Mononuclear cell (primary cell): Measurements from ENCODE around the gene LRRC27. TPM values are rescaled to one million over a fixed set of nuclear protein-coding genes. Genes with fewer than 3 reads are reported as not detected.

Experiments used
- H3K27me3 ChIP-seq: 2 replicates; pipeline ENCODE4 v1.6.0; 2011; ENCODE audit warnings: low read length, control low read depth; ENCODE audit not compliant: insufficient read depth
- H3K4me1 ChIP-seq: 2 replicates; pipeline ENCODE4 v1.5.1; 2011; ENCODE audit warnings: mild to moderate bottlenecking, low read length, control low read depth; ENCODE audit not compliant: insufficient read depth
- H3K4me3 ChIP-seq: 2 replicates; pipeline ENCODE4 v1.5.1; 2011; ENCODE audit warnings: mild to moderate bottlenecking, low read length, moderate library complexity
- H3K9me3 ChIP-seq: 2 replicates; pipeline ENCODE4 v1.5.1; 2011; ENCODE audit warnings: low read depth, mild to moderate bottlenecking, control low read depth, low read length
- total RNA-seq: library from RNA; depleted of rRNA; stranded (reverse); fragments of >200 nt; gene quantifications from one replicate; pipeline ENCODE4 v1.2.3, GENCODE V29; 2012

Gene LRRC27
- total RNA-seq, 1 donor, result 1.4 TPM

- no peaks in the 10 kb centered on the region for H3K9me3 ChIP-seq
- H3K4me1 ChIP-seq, result peaks cover 62% of the 10 kb centered on the region
- H3K4me3 ChIP-seq, result peak overlapping the region; percentile 39
- H3K27me3 ChIP-seq, result no peaks in the 10 kb centered on the region
These were observed 64.6 kb downstream of the LRRC27 start for GRCh38 chr10:132396494-132397035.

DNA sequence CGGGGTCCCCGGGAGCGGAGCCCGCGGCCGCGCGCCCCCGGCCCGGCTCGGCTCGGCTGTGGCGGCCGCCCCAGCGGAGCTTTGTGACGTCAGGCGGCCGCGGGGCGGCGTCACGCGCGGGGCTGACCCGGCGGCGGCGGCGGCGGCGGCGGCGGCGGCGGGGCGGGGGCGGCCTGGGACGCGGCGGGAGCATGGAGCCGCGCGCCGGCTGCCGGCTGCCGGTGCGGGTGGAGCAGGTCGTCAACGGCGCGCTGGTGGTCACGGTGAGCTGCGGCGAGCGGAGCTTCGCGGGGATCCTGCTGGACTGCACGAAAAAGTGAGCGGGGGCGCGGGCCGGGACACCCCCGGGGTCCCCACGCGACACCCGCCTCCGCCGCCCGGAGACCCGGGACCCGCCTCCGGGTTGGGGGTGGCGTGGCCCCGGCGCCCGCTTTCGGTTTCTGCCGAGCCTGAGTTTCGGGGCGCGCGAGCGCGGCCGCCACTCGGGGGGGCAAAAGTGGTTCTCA, 65.1 kb downstream of the LRRC27 start, which contains the start of gene PWWP2B:
Gene PWWP2B, plus strand, starts transcription at position 165 of the 506 bp plus-strand sequence. Its CDS starts 27 bp downstream, at position 192.
- Histone ChIP-seq H3K4me3 (peak within 1 kb of the TSS; percentile 54), H3K4me1 (peaks cover 68% of the 10 kb centered on the region), H3K27me3 (no peaks in the 10 kb centered on the region)

DNA sequence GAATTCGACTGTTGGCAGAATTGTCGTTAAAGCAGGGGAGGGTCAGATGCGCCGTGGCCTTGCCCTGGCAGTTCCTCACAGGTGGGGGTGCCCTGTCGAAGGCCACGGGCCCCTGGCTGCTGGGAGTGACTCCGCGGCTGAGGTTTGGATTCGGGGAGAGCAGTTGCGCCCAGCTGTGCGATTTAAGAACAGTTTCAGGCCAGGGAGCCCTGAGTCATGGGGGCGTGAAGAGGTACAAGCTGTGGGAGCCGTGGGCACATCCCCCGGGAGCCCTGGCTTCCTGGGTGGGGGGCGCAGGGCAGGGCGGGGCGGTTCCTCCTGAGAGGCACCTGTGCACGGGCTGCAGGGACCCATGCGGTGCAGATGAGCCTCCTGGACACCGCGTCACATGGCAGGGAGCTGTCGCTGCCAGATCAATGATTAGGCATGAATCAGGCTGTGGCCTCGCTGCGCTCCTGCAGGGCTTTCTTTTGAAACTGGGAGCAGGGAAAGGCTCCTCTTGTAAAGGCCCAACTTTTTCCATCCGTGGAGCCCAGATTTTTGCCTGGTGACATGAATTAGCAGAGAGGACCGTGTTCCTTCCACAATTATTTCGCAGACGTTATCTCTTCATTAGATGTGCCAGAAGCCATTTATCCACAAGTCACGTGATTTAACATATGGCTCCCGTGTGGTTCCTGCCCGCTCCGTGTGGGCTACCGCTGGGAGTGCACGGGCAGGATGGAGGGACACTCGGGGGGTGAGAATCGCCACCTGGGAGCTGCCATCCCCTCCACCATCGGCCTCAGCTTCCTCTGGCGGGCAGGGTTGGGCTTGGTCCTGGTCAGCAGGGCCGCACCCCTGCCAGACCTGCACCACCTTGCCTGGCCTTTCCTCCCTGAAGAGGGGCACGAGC, 65.9 kb downstream of the LRRC27 start:
- peaks cover 70% of the 10 kb centered on the region for H3K4me1 ChIP-seq
- no peaks in the 10 kb centered on the region for H3K27me3 ChIP-seq
- H3K9me3 ChIP-seq, result no peaks in the 10 kb centered on the region
- H3K4me3 ChIP-seq, result peak overlapping the region; percentile 54

More for the DNA sequence above, 65.1 kb downstream of the LRRC27 start, which contains the start of gene PWWP2B:
- no peaks in the 10 kb centered on the region for H3K9me3 ChIP-seq

GRCh38 chr10:132398566-132398991, 66.6 kb downstream of the LRRC27 start:
- Histone ChIP-seq H3K4me1 (peaks cover 70% of the 10 kb centered on the region), H3K4me3 (no peak overlapping the region), H3K27me3 (no peaks in the 10 kb centered on the region), H3K9me3 (no peaks in the 10 kb centered on the region)

DNA sequence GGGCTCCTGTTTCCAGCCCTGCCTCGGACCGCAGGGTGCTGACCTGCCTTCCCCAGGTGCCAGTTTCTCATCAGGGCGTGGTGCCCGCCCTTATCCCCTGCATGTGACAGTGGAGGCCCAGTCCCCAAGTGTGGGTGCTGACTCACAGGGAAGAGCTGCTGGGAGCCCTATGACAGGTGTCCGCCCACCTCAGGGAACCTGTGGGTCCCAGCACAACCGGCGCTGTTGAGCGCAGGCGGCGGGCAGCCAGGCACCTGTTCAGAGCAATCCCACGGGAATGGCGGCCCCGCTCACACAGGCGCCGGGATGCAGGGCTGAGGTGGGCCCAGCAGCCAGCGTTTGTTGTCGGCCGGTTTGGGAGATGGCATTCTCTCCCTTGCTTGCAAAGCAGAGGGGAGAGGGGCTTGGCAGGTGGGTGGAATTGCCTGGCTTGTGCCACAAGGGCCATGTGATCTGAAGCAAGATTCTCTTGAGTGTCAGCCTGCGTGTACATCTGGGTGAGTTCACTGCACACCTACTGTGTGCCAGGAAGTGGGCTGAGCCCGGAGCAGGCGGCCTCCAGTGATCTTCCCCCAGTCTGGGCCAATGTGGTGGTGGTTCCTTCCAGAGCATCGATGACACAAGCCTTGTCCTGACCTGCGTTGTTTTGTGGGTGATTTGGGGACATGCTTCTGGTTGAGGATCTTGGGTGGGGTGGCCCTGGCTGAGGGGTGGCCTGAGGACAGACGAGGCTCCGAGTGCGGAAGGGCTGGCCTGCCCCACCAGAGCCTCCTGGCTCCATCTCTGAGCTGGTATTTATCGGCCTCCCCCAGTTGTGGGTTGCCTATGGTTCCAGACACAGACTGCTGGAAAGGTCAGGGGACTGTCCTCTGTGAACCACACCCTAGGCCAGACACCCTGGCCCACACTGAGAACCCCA, 67.4 kb downstream of the LRRC27 start:
- Histone ChIP-seq H3K4me3 (no peak overlapping the region), H3K4me1 (peaks cover 67% of the 10 kb centered on the region), H3K9me3 (no peaks in the 10 kb centered on the region), H3K27me3 (no peaks in the 10 kb centered on the region)

DNA sequence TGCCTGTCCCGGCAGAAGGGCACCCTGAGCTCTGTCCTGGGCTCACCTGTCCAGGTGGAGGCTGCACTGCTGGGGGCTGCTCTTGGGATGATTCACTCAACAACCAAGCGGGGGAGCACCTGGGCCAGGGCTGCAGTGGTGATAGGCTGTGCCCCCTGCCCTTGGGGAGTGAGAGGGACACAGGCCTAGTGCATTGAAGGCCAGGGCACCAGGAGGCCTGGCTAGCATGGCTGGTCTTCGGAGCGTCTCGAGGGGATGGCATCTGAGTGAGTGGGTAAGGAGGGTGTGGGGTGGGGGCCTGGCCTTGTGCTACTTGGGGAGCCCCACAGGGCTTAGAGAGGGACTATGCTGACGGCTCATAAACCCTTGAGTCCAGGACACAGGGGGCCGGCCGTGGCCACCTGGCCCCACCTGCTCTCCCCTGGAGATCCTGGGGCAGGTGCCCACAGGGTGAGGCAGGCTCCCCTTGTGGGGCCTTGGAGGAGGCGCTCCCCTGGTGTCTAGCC, 68.1 kb downstream of the LRRC27 start:
- Histone ChIP-seq H3K4me1 (peaks cover 59% of the 10 kb centered on the region), H3K4me3 (no peak overlapping the region), H3K9me3 (no peaks in the 10 kb centered on the region), H3K27me3 (no peaks in the 10 kb centered on the region)

- Histone ChIP-seq H3K27me3 (no peaks in the 10 kb centered on the region), H3K9me3 (no peaks in the 10 kb centered on the region), H3K4me3 (no peak overlapping the region), H3K4me1 (peaks cover 54% of the 10 kb centered on the region)
These were observed 68.7 kb downstream of the LRRC27 start for GRCh38 chr10:132400547-132401151.

DNA sequence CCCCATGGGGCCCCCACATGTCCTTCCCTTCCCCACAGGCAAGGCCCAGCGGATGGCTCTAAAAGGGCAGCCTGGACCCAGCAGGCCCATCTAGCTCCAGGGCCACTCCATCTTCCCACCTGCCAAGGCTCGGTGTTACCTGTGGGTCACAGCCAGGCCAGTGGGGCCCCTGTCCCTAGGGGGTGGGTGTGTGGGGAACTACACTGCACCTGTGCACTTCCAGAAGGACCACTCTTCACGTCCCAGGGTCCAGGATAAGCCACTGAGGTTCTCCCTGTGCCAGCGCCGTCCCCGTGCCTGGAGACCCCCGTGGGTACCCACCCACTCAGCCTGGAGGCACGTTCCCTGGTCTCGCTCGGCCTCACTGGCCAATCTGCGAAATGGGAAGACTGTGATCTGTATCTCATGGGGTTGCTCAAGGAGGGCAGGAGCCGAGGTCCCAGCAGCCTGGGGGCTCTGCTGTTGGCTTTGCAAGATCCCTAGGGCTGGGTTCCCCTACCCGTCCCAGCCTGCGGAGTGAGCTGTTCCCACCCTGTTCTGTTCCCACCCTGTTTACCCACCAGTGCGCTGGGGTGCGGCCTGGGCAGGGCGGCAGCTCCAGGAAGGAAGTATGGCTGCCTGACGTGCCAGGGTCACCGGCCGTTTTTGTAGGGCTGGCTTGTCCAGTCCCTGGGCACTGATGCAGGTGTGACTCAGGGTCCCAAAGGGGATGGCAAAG, 69.6 kb downstream of the LRRC27 start:
- no peak overlapping the region for H3K4me3 ChIP-seq

GRCh38 chr10:132402781-132403241, 70.8 kb downstream of the LRRC27 start:
- no peaks in the 10 kb centered on the region for H3K27me3 ChIP-seq
- no peaks in the 10 kb centered on the region for H3K9me3 ChIP-seq
- H3K4me3 ChIP-seq, result no peak overlapping the region
- H3K4me1 ChIP-seq, result peaks cover 55% of the 10 kb centered on the region

More for the DNA sequence above, 69.6 kb downstream of the LRRC27 start:
- Histone ChIP-seq H3K4me1 (peaks cover 48% of the 10 kb centered on the region), H3K27me3 (no peaks in the 10 kb centered on the region), H3K9me3 (no peaks in the 10 kb centered on the region)

DNA sequence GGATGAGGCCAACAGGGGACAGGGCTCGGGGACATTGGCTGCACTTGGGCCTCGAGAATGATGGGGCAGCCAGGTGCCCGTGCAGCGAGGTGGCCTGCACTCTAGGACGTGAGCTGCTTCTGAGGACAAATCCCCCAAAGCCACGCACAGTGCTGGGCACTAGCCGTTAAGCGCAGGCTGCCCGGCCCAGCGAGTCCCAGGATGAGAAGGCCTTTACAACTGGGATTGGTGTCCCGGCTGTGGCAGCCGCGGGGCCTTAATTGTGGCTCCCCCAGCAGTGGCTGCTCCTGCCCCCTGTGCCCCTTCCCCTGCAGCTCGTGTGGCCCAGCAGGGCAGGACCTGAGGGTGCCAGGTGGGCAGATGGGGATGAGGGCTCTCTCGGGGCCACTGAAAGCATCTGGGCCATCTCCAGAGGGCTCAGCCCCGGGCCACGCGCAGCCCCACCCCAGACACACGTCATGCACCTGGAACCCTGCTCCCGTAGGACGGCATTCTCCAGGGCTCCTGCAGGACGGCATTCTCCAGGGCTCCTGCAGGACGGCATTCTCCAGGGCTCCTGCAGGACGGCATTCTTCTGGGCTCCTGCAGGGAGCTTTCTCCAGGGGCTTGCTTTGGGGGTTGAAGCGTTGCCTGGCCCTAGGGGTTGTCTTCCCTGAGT, 71.6 kb downstream of the LRRC27 start:
- no peak overlapping the region for H3K4me3 ChIP-seq
- H3K27me3 ChIP-seq, result no peaks in the 10 kb centered on the region
- no peaks in the 10 kb centered on the region for H3K9me3 ChIP-seq
- H3K4me1 ChIP-seq, result peaks cover 55% of the 10 kb centered on the region

- Histone ChIP-seq H3K4me1 (peaks cover 55% of the 10 kb centered on the region), H3K4me3 (no peak overlapping the region), H3K9me3 (no peaks in the 10 kb centered on the region), H3K27me3 (no peaks in the 10 kb centered on the region)
These were observed 72.3 kb downstream of the LRRC27 start for GRCh38 chr10:132404169-132404880.

- no peaks in the 10 kb centered on the region for H3K9me3 ChIP-seq
- no peaks in the 10 kb centered on the region for H3K27me3 ChIP-seq
- no peak overlapping the region for H3K4me3 ChIP-seq
- peaks cover 49% of the 10 kb centered on the region for H3K4me1 ChIP-seq
These were observed 73.0 kb downstream of the LRRC27 start for GRCh38 chr10:132404911-132405462.
